GM19025 (cell line): Measurements from ENCODE around the gene TRIP10.
"Not testable (repeated sequence)": the region's sequence is repeated elsewhere in the genome, so short reads cannot be mapped to it uniquely, and the experiment has no call there.

ENCODE experiments used
- ATAC-seq: cut with Tn5 transposase; IDR thresholded peaks from one replicate; pipeline ENCODE4 v1.9.1; 2021; ENCODE audit warnings: mild to moderate bottlenecking, low read depth, moderate library complexity; ENCODE audit not compliant: unreplicated experiment

TRIP10 gene

GRCh38 chr19:6738787-6739389 is 592 bp upstream of the TRIP10 start:
- ATAC-seq: no peak

GRCh38 chr19:6739883-6740588 is 556 bp downstream of the TRIP10 start:
- no peak for ATAC-seq

GRCh38 chr19:6740589-6741343 is 1.3 kb downstream of the TRIP10 start:
- ATAC-seq: no peak

- ATAC-seq: no peak
These were observed 3.6 kb downstream of the TRIP10 start for GRCh38 chr19:6743066-6743465.

- ATAC-seq: no peak
These were observed 4.4 kb downstream of the TRIP10 start for GRCh38 chr19:6743714-6744380.

- no peak for ATAC-seq
These were observed 5.2 kb downstream of the TRIP10 start for GRCh38 chr19:6744381-6745301.

GRCh38 chr19:6745965-6746364 is 6.5 kb downstream of the TRIP10 start:
- ATAC-seq: no peak

GRCh38 chr19:6748543-6748942 is 9.1 kb downstream of the TRIP10 start:
- ATAC-seq: not testable (repeated sequence)

GRCh38 chr19:6750062-6750461 is 10.6 kb downstream of the TRIP10 start:
- no peak for ATAC-seq

- ATAC-seq: no peak
These were observed 11.7 kb downstream of the TRIP10 start for GRCh38 chr19:6751189-6751588.

- no peak for ATAC-seq
These were observed 13.0 kb downstream of the TRIP10 start for GRCh38 chr19:6752256-6753177.

GRCh38 chr19:6753178-6754031 is 13.9 kb downstream of the TRIP10 start:
- peak; percentile 76 for ATAC-seq

GRCh38 chr19:6754136-6754535 is 14.7 kb downstream of the TRIP10 start:
- ATAC-seq: no peak

- ATAC-seq: no peak
These were observed 15.4 kb downstream of the TRIP10 start for GRCh38 chr19:6754653-6755463.

GRCh38 chr19:6760606-6761005 is 21.1 kb downstream of the TRIP10 start:
- ATAC-seq: no peak

GRCh38 chr19:6761053-6761676 is 21.7 kb downstream of the TRIP10 start:
- ATAC-seq: no peak
